ENCODE measurements around the gene BICRAL.

GRCh38 chr6:42745640-42746462, 36.0 kb upstream of the BICRAL start, which contains the start of gene TBCC:
- TF ChIP-seq CTCF (IDR thresholded peaks at IDR 0.05) (no peak), POLR2AphosphoS5 (IDR thresholded peaks at IDR 0.05) (peak; percentile 98)

Data from prostate gland (tissue), 2 donors.